HG03025 (cell line): ENCODE results near the gene BUD13.

Experiments used
- ATAC-seq: cut with Tn5 transposase; IDR thresholded peaks from one replicate; pipeline ENCODE4 v1.9.1; 2021; ENCODE audit warnings: mild to moderate bottlenecking, moderate library complexity; ENCODE audit not compliant: unreplicated experiment, low FRiP score

Gene BUD13

GRCh38 chr11:116723511-116723910 lies 49.3 kb downstream of the BUD13 start:
- no peak for ATAC-seq

- ATAC-seq: no peak
Observed at GRCh38 chr11:116721988-116722387, 50.8 kb downstream of the BUD13 start.

GRCh38 chr11:116720895-116721294 lies 51.9 kb downstream of the BUD13 start:
- ATAC-seq: no peak

GRCh38 chr11:116718955-116719501 lies 53.8 kb downstream of the BUD13 start:
- ATAC-seq: no peak

- ATAC-seq: no peak
Observed at GRCh38 chr11:116716621-116717020, 56.2 kb downstream of the BUD13 start.

- no peak for ATAC-seq
Observed at GRCh38 chr11:116715383-116715782, 57.4 kb downstream of the BUD13 start.

GRCh38 chr11:116714902-116715301 lies 57.9 kb downstream of the BUD13 start:
- ATAC-seq: no peak

GRCh38 chr11:116712428-116712827 lies 60.4 kb downstream of the BUD13 start:
- ATAC-seq: no peak

GRCh38 chr11:116710762-116711161 lies 62.0 kb downstream of the BUD13 start:
- no peak for ATAC-seq

GRCh38 chr11:116710001-116710674 lies 62.6 kb downstream of the BUD13 start:
- no peak for ATAC-seq

GRCh38 chr11:116707746-116708145 lies 65.0 kb downstream of the BUD13 start:
- no peak for ATAC-seq

- ATAC-seq: no peak
Observed at GRCh38 chr11:116707161-116707629, 65.6 kb downstream of the BUD13 start.

- ATAC-seq: no peak
Observed at GRCh38 chr11:116703421-116703820, 69.4 kb downstream of the BUD13 start.

- no peak for ATAC-seq
Observed at GRCh38 chr11:116702772-116703385, 69.9 kb downstream of the BUD13 start.

- no peak for ATAC-seq
Observed at GRCh38 chr11:116701876-116702275, 70.9 kb downstream of the BUD13 start.

GRCh38 chr11:116701297-116701801 lies 71.4 kb downstream of the BUD13 start:
- ATAC-seq: no peak

GRCh38 chr11:116700586-116701220 lies 72.1 kb downstream of the BUD13 start:
- no peak for ATAC-seq
